HFF-Myc (cell line): Measurements from ENCODE around the gene GAL.

ENCODE experiments used
- DNase-seq: peaks from one replicate; pipeline ENCODE4 v3.0.0-alpha.2; 2011; ENCODE audit warnings: low read depth; ENCODE audit errors: extremely low read depth
- H3K4me3 ChIP-seq: replicated peaks from 2 replicates; pipeline ENCODE4 v1.5.1; 2011; ENCODE audit warnings: low read depth, mild to moderate bottlenecking, control low read depth, low read length
- TF ChIP-seq, protein P1 (sequence below): IDR thresholded peaks from 2 replicates; pipeline ENCODE4 v1.5.1; 2012; ENCODE audit warnings: mild to moderate bottlenecking, low read depth, low read length, control low read depth; ENCODE audit errors: missing control alignments

The GAL gene

DNA sequence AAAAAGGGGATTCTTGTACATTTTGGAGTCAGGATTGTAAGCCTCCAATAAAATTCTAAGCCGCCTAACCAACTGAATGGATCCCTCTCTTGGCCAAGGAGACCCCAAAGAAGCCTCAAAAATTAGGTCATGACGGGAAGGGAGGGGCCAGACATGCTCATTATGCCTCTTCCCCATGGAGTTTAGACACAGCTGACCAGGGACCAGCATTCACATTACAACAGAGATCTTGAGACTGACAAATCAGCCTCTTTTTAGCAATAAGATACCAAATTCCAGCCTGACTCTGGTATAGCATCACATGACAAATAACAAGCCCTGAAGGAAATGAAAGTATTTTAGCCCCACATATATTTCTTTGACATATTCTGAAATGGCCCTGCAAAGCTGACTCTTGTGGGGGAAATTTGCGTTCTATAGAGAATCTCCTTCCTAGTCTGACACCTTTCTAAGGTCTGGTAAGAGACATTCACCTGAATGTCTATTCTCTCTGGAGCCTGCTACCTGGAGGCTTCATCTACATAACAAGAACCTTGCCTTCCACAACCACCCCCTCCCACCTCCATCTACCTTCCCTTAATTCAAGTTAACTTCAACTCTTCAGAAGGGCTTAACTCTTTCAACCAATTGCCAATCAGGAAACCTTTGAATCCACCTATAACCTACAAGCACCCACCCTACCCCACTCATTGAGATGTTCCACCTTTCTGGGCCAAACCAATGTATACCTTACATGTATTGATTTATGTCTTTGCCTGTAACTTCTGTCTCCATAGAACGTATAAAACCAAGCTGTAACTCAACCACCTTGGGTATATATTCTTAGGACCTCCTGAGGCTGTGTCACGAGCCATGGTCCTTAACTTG is 10.3 kb downstream of the GAL start:
- DNase-seq: no peak
- no peak overlapping the region for H3K4me3 ChIP-seq
- TF ChIP-seq, protein P1, sequence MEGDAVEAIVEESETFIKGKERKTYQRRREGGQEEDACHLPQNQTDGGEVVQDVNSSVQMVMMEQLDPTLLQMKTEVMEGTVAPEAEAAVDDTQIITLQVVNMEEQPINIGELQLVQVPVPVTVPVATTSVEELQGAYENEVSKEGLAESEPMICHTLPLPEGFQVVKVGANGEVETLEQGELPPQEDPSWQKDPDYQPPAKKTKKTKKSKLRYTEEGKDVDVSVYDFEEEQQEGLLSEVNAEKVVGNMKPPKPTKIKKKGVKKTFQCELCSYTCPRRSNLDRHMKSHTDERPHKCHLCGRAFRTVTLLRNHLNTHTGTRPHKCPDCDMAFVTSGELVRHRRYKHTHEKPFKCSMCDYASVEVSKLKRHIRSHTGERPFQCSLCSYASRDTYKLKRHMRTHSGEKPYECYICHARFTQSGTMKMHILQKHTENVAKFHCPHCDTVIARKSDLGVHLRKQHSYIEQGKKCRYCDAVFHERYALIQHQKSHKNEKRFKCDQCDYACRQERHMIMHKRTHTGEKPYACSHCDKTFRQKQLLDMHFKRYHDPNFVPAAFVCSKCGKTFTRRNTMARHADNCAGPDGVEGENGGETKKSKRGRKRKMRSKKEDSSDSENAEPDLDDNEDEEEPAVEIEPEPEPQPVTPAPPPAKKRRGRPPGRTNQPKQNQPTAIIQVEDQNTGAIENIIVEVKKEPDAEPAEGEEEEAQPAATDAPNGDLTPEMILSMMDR: no peak

DNA sequence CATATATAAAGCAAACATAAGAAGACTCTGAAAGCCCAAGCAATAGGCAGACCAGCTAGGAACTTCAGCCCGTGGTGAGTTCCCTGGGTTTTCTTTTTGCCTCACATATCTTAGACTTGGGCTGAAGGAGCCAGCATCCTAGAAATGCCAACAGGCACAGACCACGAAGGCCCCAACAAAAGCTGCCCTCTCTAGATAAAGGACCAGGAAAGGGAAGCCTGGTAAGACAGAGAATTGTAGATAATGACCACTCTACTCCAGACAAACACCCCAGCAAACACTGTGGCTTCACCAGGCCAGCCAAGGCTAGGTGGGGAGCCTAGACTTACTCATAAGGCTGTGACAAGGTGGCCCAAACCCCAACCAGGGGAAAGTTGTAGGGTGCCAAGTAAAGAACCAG is 11.2 kb downstream of the GAL start:
- TF ChIP-seq, protein P1: no peak
- no peak overlapping the region for H3K4me3 ChIP-seq
- DNase-seq: no peak

DNA sequence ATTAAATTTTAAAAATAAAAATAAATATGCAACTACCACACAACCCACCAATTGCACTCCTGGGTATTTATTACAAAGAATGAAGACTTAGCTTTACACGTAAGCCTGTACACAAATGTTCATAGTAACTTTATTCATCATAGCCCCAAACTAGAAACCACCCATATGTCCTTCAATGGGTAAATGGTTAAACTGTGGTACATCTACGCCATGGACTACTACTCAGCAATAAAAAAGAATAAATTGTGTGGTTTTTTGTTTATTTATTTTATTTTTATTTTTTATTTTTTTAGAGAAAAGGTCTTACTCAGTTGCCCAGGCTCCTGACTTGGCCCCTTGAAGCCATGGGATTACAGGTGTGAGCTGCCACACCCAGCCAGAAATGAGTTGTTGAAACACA is 14.6 kb downstream of the GAL start:
- DNase-seq: no peak
- TF ChIP-seq, protein P1: no peak
- H3K4me3 ChIP-seq: no peak overlapping the region

DNA sequence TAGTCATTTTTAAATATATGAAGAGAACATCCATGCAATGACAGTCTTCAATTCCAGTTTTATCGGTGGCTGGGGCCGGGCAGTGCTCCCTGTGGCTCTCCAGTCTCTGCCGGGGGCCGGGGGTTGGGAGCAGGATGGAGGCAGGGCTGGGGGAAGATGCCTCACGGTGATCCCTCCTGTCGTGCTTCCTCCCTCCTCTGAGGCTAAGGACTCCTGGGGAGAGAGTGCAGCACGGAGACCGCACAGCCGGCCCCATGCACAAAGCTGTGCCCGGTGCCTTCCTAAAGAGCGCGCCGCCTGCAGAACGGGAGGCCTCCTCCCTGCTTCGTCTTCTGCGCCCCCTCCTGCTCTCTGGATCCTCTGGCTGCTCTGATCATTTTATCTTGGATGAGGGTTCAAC is 20.5 kb downstream of the GAL start:
- TF ChIP-seq, protein P1: no peak
- no peak for DNase-seq
- no peak overlapping the region for H3K4me3 ChIP-seq

DNA sequence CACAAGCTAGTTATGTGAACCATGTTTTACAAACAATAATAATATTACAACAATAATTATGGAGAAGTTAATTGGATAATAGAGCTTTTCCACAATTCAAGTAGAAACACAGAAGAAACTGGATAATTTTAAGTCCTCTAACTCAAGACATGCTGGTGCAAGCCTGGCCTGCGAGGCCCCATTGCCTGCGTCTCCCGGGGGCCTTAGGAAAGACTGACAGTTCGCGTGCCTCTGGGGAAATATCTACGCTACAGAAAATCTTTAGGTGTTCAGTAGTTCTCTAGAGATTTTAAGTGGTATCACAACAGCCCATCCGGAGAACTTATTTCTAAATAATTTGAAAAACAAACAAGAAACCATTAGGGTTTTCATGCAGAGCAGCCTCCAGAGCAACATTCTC is 23.2 kb downstream of the GAL start:
- TF ChIP-seq, protein P1: no peak
- no peak overlapping the region for H3K4me3 ChIP-seq
- DNase-seq: no peak

DNA sequence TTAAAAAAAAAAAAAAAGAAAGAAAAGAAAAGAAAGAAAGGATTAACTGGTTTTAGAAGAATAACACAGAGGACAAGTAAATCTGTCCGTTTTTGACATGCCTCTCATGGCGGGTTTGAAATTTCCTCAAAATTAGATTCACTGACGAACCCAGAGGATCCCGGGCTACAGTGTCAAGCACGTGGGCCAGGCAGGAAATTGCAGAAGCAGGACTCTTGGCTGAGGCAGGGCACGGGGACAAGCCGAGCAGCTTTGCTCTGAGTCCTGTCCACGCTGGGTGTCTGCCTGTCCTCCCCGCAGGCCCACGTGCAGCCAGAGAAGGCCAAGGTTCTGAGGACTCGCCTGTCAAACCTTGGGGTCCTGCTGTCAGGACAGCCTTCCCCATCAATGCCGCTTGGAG is 24.7 kb downstream of the GAL start:
- DNase-seq: no peak
- TF ChIP-seq, protein P1: no peak
- no peak overlapping the region for H3K4me3 ChIP-seq
